GM12878 (cell line): ENCODE results near the gene DISP3. TPM values are rescaled to one million over a fixed set of nuclear protein-coding genes. Genes with fewer than 3 reads are reported as not detected.

Experiments
- ATAC-seq: fragments of 200-7000 bp; cut with Tn5 transposase; 3 replicates; pipeline ENCODE4 v1.9.1; 2020; ENCODE audit warnings: mild to moderate bottlenecking, moderate library complexity
- BruUV-seq: library from RNA; stranded (reverse); fragments of 400-500 nt; replicated peaks from 2 replicates; lab custom pipeline; 2021; lab: Mats Ljungman, UMichigan
- CTCF ChIA-PET: fragments of 300-600 bp; sonication (Branson Sonifier 250); formaldehyde crosslinking; extraction: SDS; loops from one replicate; lab custom pipeline; 2021; ENCODE audit warnings: inconsistent platforms; lab: Yijun Ruan, JAX
- POLR2A ChIA-PET: fragments of 350-600 bp; formaldehyde crosslinking; extraction: SDS; loops from one replicate; lab custom pipeline; 2021; ENCODE audit warnings: inconsistent platforms; lab: Charles Lee
- RAD21 ChIA-PET: fragments of 300-600 bp; sonication (Branson Sonifier 250); formaldehyde crosslinking; loops from one replicate; lab custom pipeline; 2023; ENCODE audit warnings: antibody characterized with exemption; ENCODE audit not compliant: unreplicated experiment; lab: Charles Lee
- SMC1A ChIA-PET: fragments of 300-600 bp; sonication (Branson Sonifier 250); formaldehyde crosslinking; loops from one replicate; lab custom pipeline; 2023; ENCODE audit not compliant: unreplicated experiment, uncharacterized antibody; lab: Charles Lee
- DNase-seq: peaks from one replicate; pipeline ENCODE4 v3.0.0-alpha.2; 2011; ENCODE audit warnings: low read depth, low spot score
- FAIRE-seq: peaks from 3 replicates; lab custom pipeline; 2011; peaks lifted over from hg19 to GRCh38; lab: Jason Lieb, UNC
- H2AFZ ChIP-seq: 2 replicates; pipeline ENCODE4 v1.6.0; 2011; ENCODE audit warnings: low read depth, low read length, control low read depth; ENCODE audit not compliant: control insufficient read depth
- H3K27ac ChIP-seq: 2 replicates; pipeline ENCODE4 v1.5.1; 2011; ENCODE audit warnings: control low read depth; ENCODE audit not compliant: control insufficient read depth, insufficient read depth
- H3K27me3 ChIP-seq, 2 experiments: replicated peaks in 1 of 2; 2 replicates each; pipeline versions ENCODE4 v1.6.0 to v1.6.1; 2011; ENCODE audit warnings: low read length in 1 of 2; ENCODE audit not compliant: control insufficient read depth in 2 of 2, insufficient read depth in 2 of 2
- H3K36me3 ChIP-seq, 2 experiments: 2 replicates each; pipeline ENCODE4 v1.5.1; 2011; ENCODE audit warnings: low read length in 1 of 2; ENCODE audit not compliant: control insufficient read depth in 2 of 2, insufficient read depth in 2 of 2
- H3K4me1 ChIP-seq: 2 replicates; pipeline ENCODE4 v1.6.1; 2011; ENCODE audit warnings: mild to moderate bottlenecking, low read length, moderate library complexity, mixed read lengths; ENCODE audit not compliant: control insufficient read depth, insufficient read depth
- H3K4me2 ChIP-seq: 2 replicates; pipeline ENCODE4 v1.6.0; 2011; ENCODE audit warnings: control low read depth; ENCODE audit not compliant: control insufficient read depth, insufficient read depth
- H3K4me3 ChIP-seq: fragments of 200-600 bp; sonication (generic); 2 replicates; pipeline ENCODE4 v1.5.1; 2016
- H3K79me2 ChIP-seq: 2 replicates; pipeline ENCODE4 v1.6.0; 2011; ENCODE audit warnings: low read length; ENCODE audit not compliant: control insufficient read depth, insufficient read depth
- H3K9ac ChIP-seq: 2 replicates; pipeline ENCODE4 v1.8.0; 2011; ENCODE audit warnings: low read length, control low read depth, mixed read lengths; ENCODE audit not compliant: control insufficient read depth, insufficient read depth
- H3K9me3 ChIP-seq: replicated peaks from 3 replicates; pipeline ENCODE4 v1.5.1; 2011; ENCODE audit warnings: mild to moderate bottlenecking, low read length; ENCODE audit not compliant: control insufficient read depth, insufficient read depth
- H4K20me1 ChIP-seq: 2 replicates; pipeline ENCODE4 v1.6.0; 2011; ENCODE audit not compliant: control insufficient read depth, insufficient read depth
- ASH2L ChIP-seq: fragments of 300-600, 200-600 bp; sonication (generic); IDR thresholded peaks from 2 replicates; pipeline ENCODE4 v1.6.1; 2017; ENCODE audit warnings: low read depth, mild to moderate bottlenecking, borderline replicate concordance
- CHD4 ChIP-seq: fragments of 200-600 bp; sonication (generic); IDR thresholded peaks from 2 replicates; pipeline ENCODE4 v1.6.1; 2016; ENCODE audit warnings: mild to moderate bottlenecking
- FOS ChIP-seq: IDR thresholded peaks from 3 replicates; pipeline ENCODE4 v1.6.1; 2011; ENCODE audit warnings: borderline replicate concordance; ENCODE audit not compliant: insufficient read length; ENCODE audit errors: extremely low read depth
- HDAC6 ChIP-seq: fragments of 200-600 bp; sonication (generic); IDR thresholded peaks from one replicate; pipeline ENCODE4 v1.8.0; 2017; ENCODE audit warnings: antibody characterized with exemption; ENCODE audit not compliant: unreplicated experiment
- KAT2A ChIP-seq: conservative IDR thresholded peaks from 2 replicates; pipeline ENCODE4 v1.6.1; 2011; ENCODE audit warnings: low read depth, low read length; ENCODE audit not compliant: control insufficient read depth
- SMARCA5 ChIP-seq: fragments of 450-650 bp; IDR thresholded peaks from 2 replicates; pipeline ENCODE4 v1.6.1; 2017; ENCODE audit warnings: mild to moderate bottlenecking
- ZBTB11 ChIP-seq: fragments of 450-650 bp; formaldehyde crosslinking; IDR thresholded peaks from 2 replicates; pipeline ENCODE4 v1.5.0; 2022; ENCODE audit warnings: mild to moderate bottlenecking, missing genetic modification characterization
- WGBS: methylation state at CpG from one replicate; pipeline ENCODE4 v1.1.6; 2016; ENCODE audit warnings: low lambda C conversion rate; ENCODE audit not compliant: insufficient replicate concordance, insufficient coverage; ENCODE audit errors: missing lambda C conversion rate; 5-methylcytosine and 5-hydroxymethylcytosine counted together
- in situ Hi-C: fragments of 300-500 bp; cut with MboI; formaldehyde crosslinking; loops from 9 replicates; pipeline ENCODE4 v1.14.3; 2018; ENCODE audit warnings: mixed read lengths
- intact Hi-C: fragments of 100-400 bp; cut with micrococcal nuclease; formaldehyde crosslinking; loops from one replicate; pipeline ENCODE4 v1.14.2; 2022; ENCODE audit not compliant: unreplicated experiment
- polyA plus RNA-seq, 11 experiments: library from polyadenylated mRNA; depleted of rRNA in 4 of 11; unstranded in 6 of 11; stranded (reverse) in 5 of 11; fragments of >200 nt; fragmentation: Nextera tagmentation in 4 of 11; fragmentation: Illumina TruSeq in 1 of 11; extraction: Ambion mirVana in 4 of 11; extraction: Trizol in 1 of 11; gene quantifications; 1 replicate in 1 of 11; 2 replicates in 10 of 11; pipeline versions ENCODE4 v1.2.1 to v1.2.3, GENCODE V29; 2011 to 2016; ENCODE audit warnings: inconsistent platforms in 2 of 11, missing spikeins in 2 of 11, low read depth in 1 of 11
- total RNA-seq, 4 experiments: library from RNA; depleted of rRNA in 3 of 4; stranded (reverse); fragments of >200 nt in 3 of 4; fragmentation: Illumina TruSeq in 1 of 4; extraction: Trizol in 1 of 4; gene quantifications; 2 replicates each; pipeline versions ENCODE4 v1.2.1 to v1.2.3, GENCODE V29; 2013 to 2021

Gene DISP3
- total and polyA plus RNA-seq, 10 of the 15 experiments (the other 5 are each of a cell fraction or from before 2014, with no cell fraction given) = under 0.01 to 0.18 (median 0.09) TPM; not detected in 2

- no peak overlapping the region for H3K9ac ChIP-seq
- in situ Hi-C loops (no loop called here), intact Hi-C loops (no loop called here)
- H3K27me3 ChIP-seq = peaks cover 0 to 4% of the 10 kb centered on the region in 2 experiments; a peak in 1 of 4 replicates
- ChIA-PET CTCF (no interaction called here), RAD21 (no interaction called here), POLR2A (no interaction called here), SMC1A (no interaction called here)
- H3K4me1 ChIP-seq = no peaks in the 10 kb centered on the region
- no peaks in the 10 kb centered on the region for H3K36me3 ChIP-seq
- ATAC-seq (no peak), DNase-seq (no peak), FAIRE-seq (no peak)
- no peak overlapping the region for H3K27ac ChIP-seq
- no peaks in the 10 kb centered on the region for H3K9me3 ChIP-seq
- no peaks in the 10 kb centered on the region for H4K20me1 ChIP-seq
- 43% methylated on average over 8 of the region's 9 CpGs for WGBS
- TF ChIP-seq KAT2A (no peak), HDAC6 (no peak), ASH2L (no peak), CHD4 (no peak), FOS (no peak), SMARCA5 (no peak), ZBTB11 (CRISPR knock-in tag) (no peak)
- H3K4me2 ChIP-seq = no peak overlapping the region
- H3K4me3 ChIP-seq = no peak overlapping the region
- BruUV-seq = no TSS peak
- no peaks in the 10 kb centered on the region for H3K79me2 ChIP-seq
- no peak overlapping the region for H2AFZ ChIP-seq
Measured at GRCh38 chr1:11538886-11539285, 59.9 kb downstream of the DISP3 start.
